ENCODE results near the gene ELMOD2. TPM values are rescaled to one million over a fixed set of nuclear protein-coding genes. Genes with fewer than 3 reads are reported as not detected.
"Not testable (repeated sequence)": the region's sequence is repeated elsewhere in the genome, so short reads cannot be mapped to it uniquely, and the experiment has no call there.

Gene ELMOD2
- total RNA-seq, 2 experiments from 2014 or later, result 12.3 to 14.9 TPM

DNA sequence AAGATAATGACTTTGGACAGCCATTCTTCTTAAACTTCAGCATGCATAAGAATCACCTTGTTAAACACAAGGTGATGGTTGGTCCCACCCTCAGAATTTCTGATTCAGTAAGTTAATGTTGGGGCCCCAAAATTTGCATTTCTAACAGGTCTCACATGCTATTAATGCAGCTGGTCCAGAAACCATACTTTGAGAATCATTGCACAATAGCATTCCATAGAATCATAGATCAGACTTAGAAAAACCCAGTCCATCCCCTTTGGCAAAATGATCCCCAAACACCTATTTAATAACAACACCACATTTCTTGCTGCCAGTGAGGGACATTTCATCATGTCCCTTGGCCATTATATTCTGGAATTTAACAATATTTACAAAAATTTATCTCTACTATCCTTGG is 19.7 kb upstream of the ELMOD2 start:
- H3K27ac ChIP-seq (ENCODE audit: low read depth in 1 of 2, low read length in 2 of 2), result no peak overlapping the region
- intact Hi-C loops (cut with DNase I, micrococcal nuclease), result no loop called here
- ATAC-seq (ENCODE audit: poor library complexity) (no peak), DNase-seq (no peak)
- peaks cover 19 to 45% of the 10 kb centered on the region in 2 experiments for H3K27me3 ChIP-seq (ENCODE audit: control insufficient read depth in 1 of 2, insufficient read depth in 2 of 2, low read length in 2 of 2)
- peaks cover 0 to 3% of the 10 kb centered on the region in 2 experiments for H3K9me3 ChIP-seq (ENCODE audit: control insufficient read depth in 1 of 2, insufficient read depth in 1 of 2, low read length in 2 of 2)
- ChIA-PET CTCF (no interaction called here), POLR2A (no interaction called here)
- H3K27me3 Mint-ChIP-seq, result peaks cover 92% of the 10 kb centered on the region
- no peaks in the 10 kb centered on the region for H3K36me3 Mint-ChIP-seq (ENCODE audit: low read depth)
- no peaks in the 10 kb centered on the region for H3K9me3 Mint-ChIP-seq
- no peak overlapping the region for H3K4me3 Mint-ChIP-seq
- TF ChIP-seq, protein P1, sequence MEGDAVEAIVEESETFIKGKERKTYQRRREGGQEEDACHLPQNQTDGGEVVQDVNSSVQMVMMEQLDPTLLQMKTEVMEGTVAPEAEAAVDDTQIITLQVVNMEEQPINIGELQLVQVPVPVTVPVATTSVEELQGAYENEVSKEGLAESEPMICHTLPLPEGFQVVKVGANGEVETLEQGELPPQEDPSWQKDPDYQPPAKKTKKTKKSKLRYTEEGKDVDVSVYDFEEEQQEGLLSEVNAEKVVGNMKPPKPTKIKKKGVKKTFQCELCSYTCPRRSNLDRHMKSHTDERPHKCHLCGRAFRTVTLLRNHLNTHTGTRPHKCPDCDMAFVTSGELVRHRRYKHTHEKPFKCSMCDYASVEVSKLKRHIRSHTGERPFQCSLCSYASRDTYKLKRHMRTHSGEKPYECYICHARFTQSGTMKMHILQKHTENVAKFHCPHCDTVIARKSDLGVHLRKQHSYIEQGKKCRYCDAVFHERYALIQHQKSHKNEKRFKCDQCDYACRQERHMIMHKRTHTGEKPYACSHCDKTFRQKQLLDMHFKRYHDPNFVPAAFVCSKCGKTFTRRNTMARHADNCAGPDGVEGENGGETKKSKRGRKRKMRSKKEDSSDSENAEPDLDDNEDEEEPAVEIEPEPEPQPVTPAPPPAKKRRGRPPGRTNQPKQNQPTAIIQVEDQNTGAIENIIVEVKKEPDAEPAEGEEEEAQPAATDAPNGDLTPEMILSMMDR (IDR thresholded peaks at IDR 0.05), result no peak
- no peaks in the 10 kb centered on the region for H3K36me3 ChIP-seq (ENCODE audit: insufficient read depth, low read length)
- no peak overlapping the region for H3K4me3 ChIP-seq (ENCODE audit: low read length)
- no peaks in the 10 kb centered on the region for H3K4me1 Mint-ChIP-seq (ENCODE audit: low read depth)
- H3K4me1 ChIP-seq (ENCODE audit: insufficient read depth, low read length), result no peaks in the 10 kb centered on the region
- no peak overlapping the region for H3K27ac Mint-ChIP-seq

DNA sequence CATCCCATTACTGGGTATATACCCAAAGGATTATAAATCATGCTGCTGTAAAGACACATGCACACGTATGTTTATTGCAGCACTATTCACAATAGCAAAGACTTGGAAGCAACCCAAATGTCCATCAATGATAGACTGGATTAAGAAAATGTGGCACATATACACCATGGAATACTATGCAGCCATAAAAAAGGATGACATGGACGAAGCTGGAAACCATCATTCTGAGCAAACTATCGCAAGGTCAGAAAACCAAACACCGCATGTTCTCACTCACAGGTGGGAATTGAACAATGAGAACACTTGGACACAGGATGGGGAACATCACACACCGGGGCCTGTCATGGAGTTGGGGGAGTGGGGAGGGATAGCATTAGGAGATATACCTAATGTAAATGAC is 10.2 kb upstream of the ELMOD2 start:
- H3K9me3 Mint-ChIP-seq; H3K9me3 ChIP-seq (ENCODE audit: control insufficient read depth in 1 of 2, insufficient read depth in 1 of 2, low read length in 2 of 2); H3K36me3 Mint-ChIP-seq (ENCODE audit: low read depth); H3K4me3 Mint-ChIP-seq; H3K4me3 ChIP-seq (ENCODE audit: low read length); ATAC-seq (ENCODE audit: poor library complexity); CTCF ChIA-PET; H3K27ac Mint-ChIP-seq; H3K27me3 ChIP-seq (ENCODE audit: control insufficient read depth in 1 of 2, insufficient read depth in 2 of 2, low read length in 2 of 2); H3K4me1 ChIP-seq (ENCODE audit: insufficient read depth, low read length); H3K36me3 ChIP-seq (ENCODE audit: insufficient read depth, low read length); DNase-seq; intact Hi-C loops (cut with DNase I, micrococcal nuclease); H3K27ac ChIP-seq (ENCODE audit: low read depth in 1 of 2, low read length in 2 of 2); POLR2A ChIA-PET; H3K4me1 Mint-ChIP-seq (ENCODE audit: low read depth): not testable (repeated sequence)
- peaks cover 60% of the 10 kb centered on the region for H3K27me3 Mint-ChIP-seq

DNA sequence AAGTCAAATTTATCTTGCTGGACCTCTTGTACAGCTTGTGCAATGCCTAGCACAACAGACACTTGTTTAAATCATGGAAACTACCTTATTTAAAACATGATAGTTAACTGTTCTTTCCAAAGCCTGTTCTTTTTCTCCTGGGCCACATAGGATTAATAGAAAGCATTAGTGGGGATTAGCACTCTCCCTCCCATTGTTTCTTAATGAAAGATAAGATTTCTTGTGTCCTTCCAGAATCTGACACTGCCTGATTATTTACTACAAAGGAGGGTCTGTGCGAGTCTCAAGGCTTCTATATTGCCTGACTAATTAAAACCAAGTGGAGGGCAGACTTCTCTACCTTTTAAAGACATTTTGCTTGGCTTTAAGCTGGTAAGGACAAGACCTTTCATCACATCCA is 8.5 kb upstream of the ELMOD2 start:
- H3K9me3 Mint-ChIP-seq, result no peaks in the 10 kb centered on the region

More for the DNA sequence above, 8.5 kb upstream of the ELMOD2 start:
- Histone ChIP-seq H3K36me3 (ENCODE audit: insufficient read depth, low read length) (no peaks in the 10 kb centered on the region), H3K9me3 (ENCODE audit: control insufficient read depth in 1 of 2, insufficient read depth in 1 of 2, low read length in 2 of 2) (no peaks in the 10 kb centered on the region), H3K27me3 (ENCODE audit: control insufficient read depth in 1 of 2, insufficient read depth in 2 of 2, low read length in 2 of 2) (peaks cover 0 to 6% of the 10 kb centered on the region in 2 experiments), H3K27ac (ENCODE audit: low read depth in 1 of 2, low read length in 2 of 2) (no peak overlapping the region), H3K4me1 (ENCODE audit: insufficient read depth, low read length) (no peaks in the 10 kb centered on the region), H3K4me3 (ENCODE audit: low read length) (no peak overlapping the region)
- H3K4me1 Mint-ChIP-seq (ENCODE audit: low read depth), result no peaks in the 10 kb centered on the region
- ChIA-PET POLR2A (no interaction called here), CTCF (no interaction called here)
- TF ChIP-seq, protein P1 (IDR thresholded peaks at IDR 0.05), result no peak
- peaks cover 44% of the 10 kb centered on the region for H3K27me3 Mint-ChIP-seq
- no peak for ATAC-seq (ENCODE audit: poor library complexity)
- no peak for DNase-seq
- H3K36me3 Mint-ChIP-seq (ENCODE audit: low read depth), result no peaks in the 10 kb centered on the region
- H3K27ac Mint-ChIP-seq, result no peak overlapping the region
- intact Hi-C loops (cut with DNase I, micrococcal nuclease), result no loop called here
- H3K4me3 Mint-ChIP-seq, result no peak overlapping the region

Measured in CD4-positive, alpha-beta T cell (primary cell).